Epithelial cell of esophagus (primary cell): ENCODE data around the gene EWSR1.

ENCODE experiments used
- DNase-seq: peaks from one replicate; pipeline ENCODE4 v3.0.0; 2010; ENCODE audit warnings: low read depth
- H3K4me3 ChIP-seq: 2 replicates; pipeline ENCODE4 v1.5.1; 2011; ENCODE audit warnings: mild to moderate bottlenecking, low read length, control low read depth
- CTCF ChIP-seq: IDR thresholded peaks from 2 replicates; pipeline ENCODE4 v1.5.1; 2011; ENCODE audit warnings: low read depth, mild to moderate bottlenecking, low read length, control low read depth, inconsistent platforms; ENCODE audit not compliant: insufficient read depth; ENCODE audit errors: missing control alignments

The EWSR1 gene

DNA sequence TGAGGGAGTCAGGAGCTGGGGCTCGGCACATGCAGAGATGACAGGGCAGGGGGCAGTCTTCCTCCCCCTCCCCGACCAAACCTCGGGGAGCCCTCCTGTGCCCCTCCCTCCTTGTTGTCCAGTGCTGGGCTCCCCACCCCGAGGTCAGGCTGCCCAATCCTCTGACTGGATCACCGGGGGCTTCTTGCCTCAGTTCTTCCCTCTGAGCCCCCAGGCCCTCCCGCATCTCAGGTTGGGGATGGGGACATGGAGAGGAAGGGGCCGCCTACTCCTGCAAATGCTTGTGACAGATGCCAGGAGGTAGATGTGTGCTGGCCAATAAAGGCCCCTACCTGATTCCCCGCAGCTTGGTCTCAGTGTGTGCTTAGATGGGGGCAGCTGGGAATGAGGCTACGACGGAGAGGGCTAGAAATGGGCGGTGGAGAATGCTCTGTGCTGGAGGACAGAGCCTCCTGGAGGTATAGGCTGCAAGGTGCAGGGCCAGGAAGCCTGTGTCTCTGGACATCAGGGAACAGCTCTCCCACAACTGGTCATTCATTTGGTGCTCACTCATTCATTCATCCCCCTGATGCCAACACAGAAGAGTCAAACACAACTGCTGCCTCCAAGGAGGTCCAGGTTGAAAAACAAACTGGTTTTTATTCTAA lies 8.7 kb upstream of the EWSR1 start:
- no peak for DNase-seq
- no peak overlapping the region for H3K4me3 ChIP-seq
- peak; percentile 19 for TF ChIP-seq CTCF

- no peak overlapping the region for H3K4me3 ChIP-seq
- DNase-seq: no peak
- no peak for TF ChIP-seq CTCF
Observed at GRCh38 chr22:29260031-29260560, 8.0 kb upstream of the EWSR1 start.

GRCh38 chr22:29260601-29261315 lies 7.3 kb upstream of the EWSR1 start:
- no peak overlapping the region for H3K4me3 ChIP-seq
- no peak for TF ChIP-seq CTCF
- DNase-seq: no peak

GRCh38 chr22:29263791-29264276 lies 4.2 kb upstream of the EWSR1 start:
- no peak for DNase-seq
- no peak for TF ChIP-seq CTCF
- no peak overlapping the region for H3K4me3 ChIP-seq

DNA sequence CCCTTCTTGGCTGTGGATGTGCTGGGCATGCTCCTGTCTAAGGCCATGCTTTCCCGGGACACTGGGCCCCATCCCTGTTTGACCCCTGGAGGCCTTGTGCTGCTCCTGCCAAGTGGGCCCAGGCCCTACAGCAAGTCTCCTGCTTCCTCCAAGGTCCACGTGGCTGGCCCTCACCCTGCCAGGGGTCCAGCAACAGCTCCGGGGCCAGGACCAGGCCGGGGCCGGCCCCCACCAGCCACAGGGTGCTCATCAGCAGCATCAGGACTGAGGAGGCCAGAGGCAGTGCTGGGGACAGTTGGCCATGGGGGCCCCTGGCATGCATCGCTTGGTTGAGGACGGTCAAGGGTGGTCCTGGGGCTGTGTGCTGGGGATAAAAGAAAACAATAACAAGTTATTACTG lies 2.8 kb upstream of the EWSR1 start:
- TF ChIP-seq CTCF: no peak
- DNase-seq: no peak
- H3K4me3 ChIP-seq: no peak overlapping the region

GRCh38 chr22:29265929-29266328 lies 2.1 kb upstream of the EWSR1 start:
- no peak overlapping the region for H3K4me3 ChIP-seq
- DNase-seq: no peak
- TF ChIP-seq CTCF: no peak
